HepG2 (cell line): ENCODE data around the gene STUM.

Experiments used
- ADNP ChIP-seq: sonication (generic); formaldehyde crosslinking; IDR thresholded peaks from 2 replicates; pipeline ENCODE4 v1.4.0; 2020; ENCODE audit warnings: missing genetic modification reagents
- ARNT ChIP-seq: fragments of 450-650 bp; IDR thresholded peaks from 2 replicates; pipeline ENCODE4 v1.6.1; 2017
- BRD4 ChIP-seq: sonication (generic); formaldehyde crosslinking; IDR thresholded peaks from 2 replicates; pipeline ENCODE4 v1.4.0; 2020; ENCODE audit warnings: missing genetic modification reagents
- ESRRA ChIP-seq: sonication (generic); formaldehyde crosslinking; IDR thresholded peaks from 2 replicates; pipeline ENCODE4 v1.5.1; 2020; ENCODE audit warnings: mild to moderate bottlenecking, low read depth, missing genetic modification reagents
- EZH2 ChIP-seq: conservative IDR thresholded peaks from 2 replicates; pipeline ENCODE4 v1.6.1; 2012; ENCODE audit warnings: mild to moderate bottlenecking, low read depth, low read length, moderate library complexity
- KLF11 ChIP-seq: IDR thresholded peaks from 2 replicates; pipeline ENCODE4 v1.6.1; 2016; ENCODE audit warnings: missing compliant biosample characterization
- MIXL1 ChIP-seq: IDR thresholded peaks from 2 replicates; pipeline ENCODE4 v1.6.1; 2016
- SMYD3 ChIP-seq: sonication (generic); formaldehyde crosslinking; IDR thresholded peaks from 2 replicates; pipeline ENCODE4 v1.8.1; 2023; ENCODE audit warnings: mild to moderate bottlenecking, missing genetic modification reagents
- ZNF891 ChIP-seq: sonication (generic); formaldehyde crosslinking; IDR thresholded peaks from 2 replicates; pipeline ENCODE4 v1.5.0; 2020; ENCODE audit warnings: mild to moderate bottlenecking, missing genetic modification reagents
- ZSCAN20 ChIP-seq: sonication (generic); formaldehyde crosslinking; IDR thresholded peaks from 2 replicates; pipeline ENCODE4 v1.4.0; 2020; ENCODE audit warnings: missing genetic modification reagents, mild to moderate bottlenecking, borderline replicate concordance
- TF ChIP-seq, protein P1 (sequence below): IDR thresholded peaks from 2 replicates; pipeline ENCODE4 v1.6.1; 2012; ENCODE audit warnings: inconsistent platforms
- TF ChIP-seq, protein P2 (sequence below): sonication (generic); formaldehyde crosslinking; IDR thresholded peaks from 2 replicates; pipeline ENCODE4 v1.5.0; 2020; ENCODE audit warnings: mild to moderate bottlenecking, missing genetic modification reagents, moderate library complexity
- TF ChIP-seq, protein P3 (sequence below): sonication (generic); formaldehyde crosslinking; conservative IDR thresholded peaks from 2 replicates; pipeline ENCODE4 v1.4.0; 2020; ENCODE audit warnings: missing genetic modification reagents
- TF ChIP-seq, protein P4 (sequence below): sonication (generic); formaldehyde crosslinking; IDR thresholded peaks from 2 replicates; pipeline ENCODE4 v1.8.1; 2023; ENCODE audit warnings: mild to moderate bottlenecking, missing genetic modification reagents, borderline replicate concordance

DNA sequence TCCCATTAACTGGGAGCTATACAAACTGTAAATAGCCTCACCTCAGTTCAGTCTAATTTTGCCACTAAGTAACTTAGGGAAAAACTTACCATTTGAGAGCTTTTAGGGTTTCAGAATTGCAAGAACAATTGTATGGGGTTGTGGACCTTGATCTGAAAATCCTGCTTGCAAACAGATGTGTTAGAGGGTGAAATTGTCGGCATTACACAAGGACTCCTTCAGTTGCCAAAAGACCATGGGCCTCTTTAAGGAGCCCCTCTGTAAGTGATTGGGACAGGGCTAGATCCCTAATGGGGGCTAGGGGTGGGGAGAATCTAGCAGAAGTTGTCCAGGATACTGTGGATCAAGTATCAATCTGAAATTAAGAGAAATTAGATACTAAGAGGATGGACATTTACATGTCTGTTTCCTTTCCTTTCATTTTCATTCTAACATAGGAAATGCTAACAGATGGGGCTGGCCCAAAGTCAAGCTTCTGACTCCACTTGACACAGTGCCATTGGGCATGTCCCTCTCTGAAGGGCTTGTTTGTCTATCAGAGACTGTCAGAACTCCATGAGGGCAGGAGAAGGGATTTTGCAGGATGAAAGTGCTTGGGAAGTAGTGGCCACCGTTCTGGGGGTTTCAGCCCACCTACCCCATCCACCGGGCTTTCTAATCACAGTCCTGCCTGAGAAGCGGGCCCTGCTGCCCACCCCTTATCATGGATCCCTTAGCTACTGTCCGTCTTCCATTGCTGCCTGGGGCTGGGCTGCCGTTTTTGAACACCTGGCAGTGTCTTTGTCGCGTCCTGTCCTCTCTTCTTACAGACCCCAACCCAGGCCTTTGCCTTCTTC lies 54.7 kb downstream of the STUM start:
- TF ChIP-seq ZSCAN20 (CRISPR knock-in tag), result no peak
- TF ChIP-seq, protein P1, sequence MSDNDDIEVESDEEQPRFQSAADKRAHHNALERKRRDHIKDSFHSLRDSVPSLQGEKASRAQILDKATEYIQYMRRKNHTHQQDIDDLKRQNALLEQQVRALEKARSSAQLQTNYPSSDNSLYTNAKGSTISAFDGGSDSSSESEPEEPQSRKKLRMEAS, result no peak
- no peak for TF ChIP-seq ZNF891 (CRISPR knock-in tag)
- TF ChIP-seq, protein P2, sequence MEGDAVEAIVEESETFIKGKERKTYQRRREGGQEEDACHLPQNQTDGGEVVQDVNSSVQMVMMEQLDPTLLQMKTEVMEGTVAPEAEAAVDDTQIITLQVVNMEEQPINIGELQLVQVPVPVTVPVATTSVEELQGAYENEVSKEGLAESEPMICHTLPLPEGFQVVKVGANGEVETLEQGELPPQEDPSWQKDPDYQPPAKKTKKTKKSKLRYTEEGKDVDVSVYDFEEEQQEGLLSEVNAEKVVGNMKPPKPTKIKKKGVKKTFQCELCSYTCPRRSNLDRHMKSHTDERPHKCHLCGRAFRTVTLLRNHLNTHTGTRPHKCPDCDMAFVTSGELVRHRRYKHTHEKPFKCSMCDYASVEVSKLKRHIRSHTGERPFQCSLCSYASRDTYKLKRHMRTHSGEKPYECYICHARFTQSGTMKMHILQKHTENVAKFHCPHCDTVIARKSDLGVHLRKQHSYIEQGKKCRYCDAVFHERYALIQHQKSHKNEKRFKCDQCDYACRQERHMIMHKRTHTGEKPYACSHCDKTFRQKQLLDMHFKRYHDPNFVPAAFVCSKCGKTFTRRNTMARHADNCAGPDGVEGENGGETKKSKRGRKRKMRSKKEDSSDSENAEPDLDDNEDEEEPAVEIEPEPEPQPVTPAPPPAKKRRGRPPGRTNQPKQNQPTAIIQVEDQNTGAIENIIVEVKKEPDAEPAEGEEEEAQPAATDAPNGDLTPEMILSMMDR (CRISPR knock-in tag), result no peak
- TF ChIP-seq, protein P3, sequence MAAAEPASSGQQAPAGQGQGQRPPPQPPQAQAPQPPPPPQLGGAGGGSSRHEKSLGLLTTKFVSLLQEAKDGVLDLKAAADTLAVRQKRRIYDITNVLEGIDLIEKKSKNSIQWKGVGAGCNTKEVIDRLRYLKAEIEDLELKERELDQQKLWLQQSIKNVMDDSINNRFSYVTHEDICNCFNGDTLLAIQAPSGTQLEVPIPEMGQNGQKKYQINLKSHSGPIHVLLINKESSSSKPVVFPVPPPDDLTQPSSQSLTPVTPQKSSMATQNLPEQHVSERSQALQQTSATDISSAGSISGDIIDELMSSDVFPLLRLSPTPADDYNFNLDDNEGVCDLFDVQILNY (CRISPR knock-in tag), result no peak
- no peak for TF ChIP-seq ADNP
- TF ChIP-seq EZH2, result no peak
- no peak for TF ChIP-seq SMYD3 (CRISPR knock-in tag)
- TF ChIP-seq KLF11 (CRISPR knock-in tag), result no peak
- no peak for TF ChIP-seq ARNT
- no peak for TF ChIP-seq MIXL1 (CRISPR knock-in tag)
- TF ChIP-seq, protein P4, sequence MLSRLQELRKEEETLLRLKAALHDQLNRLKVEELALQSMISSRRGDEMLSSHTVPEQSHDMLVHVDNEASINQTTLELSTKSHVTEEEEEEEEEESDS, result no peak
- no peak for TF ChIP-seq BRD4 (CRISPR knock-in tag)
- no peak for TF ChIP-seq ESRRA (CRISPR knock-in tag)
